ENCODE results near the gene TRAF1. TPM values are rescaled to one million over a fixed set of nuclear protein-coding genes. Genes with fewer than 3 reads are reported as not detected.

The TRAF1 gene
- polyA plus RNA-seq, 1 donor from 2014 or later, result 0.89 TPM

GRCh38 chr9:120893611-120894307 is 32.8 kb downstream of the TRAF1 start:
- H3K9me3 ChIP-seq (ENCODE audit: low read length), result no peaks in the 10 kb centered on the region

GRCh38 chr9:120892748-120893610 is 33.6 kb downstream of the TRAF1 start:
- Histone ChIP-seq H3K9ac (ENCODE audit: low read length) (no peak overlapping the region), H3K4me2 (ENCODE audit: low read length) (no peak overlapping the region), H3F3A (ENCODE audit: insufficient read depth, low read length, poor library complexity, severe bottlenecking) (no peaks in the 10 kb centered on the region), H3K4me3 (ENCODE audit: low read length) (no peak overlapping the region), H3K36me3 (ENCODE audit: insufficient read depth, low read length) (no peaks in the 10 kb centered on the region), H3K27me3 (ENCODE audit: insufficient read depth, low read depth, low read length) (no peaks in the 10 kb centered on the region), H3K79me2 (replicated peaks; ENCODE audit: insufficient read depth, low read length) (no peaks in the 10 kb centered on the region), H4K20me1 (ENCODE audit: insufficient read depth) (no peaks in the 10 kb centered on the region), H2AFZ (ENCODE audit: low read depth, low read length) (no peak overlapping the region), H3K9me2 (ENCODE audit: insufficient read depth, low read length) (no peaks in the 10 kb centered on the region), H3K9me3 (ENCODE audit: low read length) (no peaks in the 10 kb centered on the region), H3K27ac (ENCODE audit: low read length) (no peak overlapping the region)
- TF ChIP-seq EP300 (conservative IDR thresholded peaks at IDR 0.05; ENCODE audit: poor library complexity, severe bottlenecking), result no peak
- TF ChIP-seq RAD21 (conservative IDR thresholded peaks at IDR 0.05), result no peak
- no peak for TF ChIP-seq MXI1 (conservative IDR thresholded peaks at IDR 0.05; ENCODE audit: poor library complexity, severe bottlenecking)
- no peak for TF ChIP-seq POLR2AphosphoS5 (IDR thresholded peaks at IDR 0.05)
- no peak for TF ChIP-seq CTCF (IDR thresholded peaks at IDR 0.05; ENCODE audit: poor library complexity, severe bottlenecking)
- TF ChIP-seq, protein P1, sequence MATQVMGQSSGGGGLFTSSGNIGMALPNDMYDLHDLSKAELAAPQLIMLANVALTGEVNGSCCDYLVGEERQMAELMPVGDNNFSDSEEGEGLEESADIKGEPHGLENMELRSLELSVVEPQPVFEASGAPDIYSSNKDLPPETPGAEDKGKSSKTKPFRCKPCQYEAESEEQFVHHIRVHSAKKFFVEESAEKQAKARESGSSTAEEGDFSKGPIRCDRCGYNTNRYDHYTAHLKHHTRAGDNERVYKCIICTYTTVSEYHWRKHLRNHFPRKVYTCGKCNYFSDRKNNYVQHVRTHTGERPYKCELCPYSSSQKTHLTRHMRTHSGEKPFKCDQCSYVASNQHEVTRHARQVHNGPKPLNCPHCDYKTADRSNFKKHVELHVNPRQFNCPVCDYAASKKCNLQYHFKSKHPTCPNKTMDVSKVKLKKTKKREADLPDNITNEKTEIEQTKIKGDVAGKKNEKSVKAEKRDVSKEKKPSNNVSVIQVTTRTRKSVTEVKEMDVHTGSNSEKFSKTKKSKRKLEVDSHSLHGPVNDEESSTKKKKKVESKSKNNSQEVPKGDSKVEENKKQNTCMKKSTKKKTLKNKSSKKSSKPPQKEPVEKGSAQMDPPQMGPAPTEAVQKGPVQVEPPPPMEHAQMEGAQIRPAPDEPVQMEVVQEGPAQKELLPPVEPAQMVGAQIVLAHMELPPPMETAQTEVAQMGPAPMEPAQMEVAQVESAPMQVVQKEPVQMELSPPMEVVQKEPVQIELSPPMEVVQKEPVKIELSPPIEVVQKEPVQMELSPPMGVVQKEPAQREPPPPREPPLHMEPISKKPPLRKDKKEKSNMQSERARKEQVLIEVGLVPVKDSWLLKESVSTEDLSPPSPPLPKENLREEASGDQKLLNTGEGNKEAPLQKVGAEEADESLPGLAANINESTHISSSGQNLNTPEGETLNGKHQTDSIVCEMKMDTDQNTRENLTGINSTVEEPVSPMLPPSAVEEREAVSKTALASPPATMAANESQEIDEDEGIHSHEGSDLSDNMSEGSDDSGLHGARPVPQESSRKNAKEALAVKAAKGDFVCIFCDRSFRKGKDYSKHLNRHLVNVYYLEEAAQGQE (IDR thresholded peaks at IDR 0.05; ENCODE audit: borderline replicate concordance), result no peak

More at GRCh38 chr9:120893611-120894307, 32.8 kb downstream of the TRAF1 start:
- no peaks in the 10 kb centered on the region for H3K36me3 ChIP-seq (ENCODE audit: insufficient read depth, low read length)
- H3F3A ChIP-seq (ENCODE audit: insufficient read depth, low read length, poor library complexity, severe bottlenecking), result no peaks in the 10 kb centered on the region
- no peak overlapping the region for H3K4me3 ChIP-seq (ENCODE audit: low read length)
- H3K79me2 ChIP-seq (replicated peaks; ENCODE audit: insufficient read depth, low read length), result no peaks in the 10 kb centered on the region
- no peak overlapping the region for H2AFZ ChIP-seq (ENCODE audit: low read depth, low read length)
- no peak overlapping the region for H3K4me2 ChIP-seq (ENCODE audit: low read length)
- no peaks in the 10 kb centered on the region for H3K9me2 ChIP-seq (ENCODE audit: insufficient read depth, low read length)
- H3K27ac ChIP-seq (ENCODE audit: low read length), result no peak overlapping the region
- no peaks in the 10 kb centered on the region for H3K27me3 ChIP-seq (ENCODE audit: insufficient read depth, low read depth, low read length)
- no peak overlapping the region for H3K9ac ChIP-seq (ENCODE audit: low read length)
- H4K20me1 ChIP-seq (ENCODE audit: insufficient read depth), result no peaks in the 10 kb centered on the region
- TF ChIP-seq TAF1 (IDR thresholded peaks at IDR 0.05; ENCODE audit: low read depth), result no peak
- no peak for TF ChIP-seq EZH2 (IDR thresholded peaks at IDR 0.05; ENCODE audit: borderline replicate concordance, insufficient read depth, low read length, poor library complexity, severe bottlenecking)
- TF ChIP-seq MXI1 (conservative IDR thresholded peaks at IDR 0.05; ENCODE audit: poor library complexity, severe bottlenecking), result no peak
- TF ChIP-seq CTCF (IDR thresholded peaks at IDR 0.05; ENCODE audit: poor library complexity, severe bottlenecking), result no peak
- TF ChIP-seq EP300 (conservative IDR thresholded peaks at IDR 0.05; ENCODE audit: poor library complexity, severe bottlenecking), result no peak
- TF ChIP-seq SMC3 (conservative IDR thresholded peaks at IDR 0.05; ENCODE audit: poor library complexity), result no peak
- TF ChIP-seq, protein P1 (IDR thresholded peaks at IDR 0.05; ENCODE audit: borderline replicate concordance), result no peak
- no peak for TF ChIP-seq RAD21 (conservative IDR thresholded peaks at IDR 0.05)
- no peak for TF ChIP-seq POLR2AphosphoS5 (IDR thresholded peaks at IDR 0.05)

Data from neural cell (in vitro differentiated cells).